Embryonic facial prominence (tissue), 1 donor: ENCODE measurements around the gene CARNS1.
A peak's percentile ranks its signal among the peaks of the same experiment; 100 is the strongest.

Experiments
- DNase-seq: peaks from one replicate; pipeline ENCODE4 v3.0.0-alpha.2; 2016; ENCODE audit errors: extremely low spot score

The CARNS1 gene

GRCh38 chr11:67441098-67441563, 25.7 kb downstream of the CARNS1 start:
- DNase-seq: no peak

GRCh38 chr11:67441731-67442351, 26.4 kb downstream of the CARNS1 start:
- no peak for DNase-seq

GRCh38 chr11:67442504-67443404, 27.3 kb downstream of the CARNS1 start:
- DNase-seq: no peak

- DNase-seq: no peak
Observed at GRCh38 chr11:67445515-67445914, 30.0 kb downstream of the CARNS1 start.

GRCh38 chr11:67448220-67448609, 32.7 kb downstream of the CARNS1 start:
- no peak for DNase-seq

- no peak for DNase-seq
Observed at GRCh38 chr11:67449116-67449844, 33.8 kb downstream of the CARNS1 start.

GRCh38 chr11:67450796-67451657, 35.5 kb downstream of the CARNS1 start:
- DNase-seq: no peak

GRCh38 chr11:67451658-67451976, 36.1 kb downstream of the CARNS1 start:
- no peak for DNase-seq

GRCh38 chr11:67452141-67452952, 36.9 kb downstream of the CARNS1 start, which contains the start of gene GPR152:
TSS of gene GPR152 (minus strand) at chr11:67452729. CDS start at chr11:67452724, 5 bp downstream.
- no peak for DNase-seq

- DNase-seq: no peak
Observed at GRCh38 chr11:67453816-67454732, 38.6 kb downstream of the CARNS1 start.

GRCh38 chr11:67455054-67455453, 39.6 kb downstream of the CARNS1 start, which contains the start of gene CABP4:
TSS of gene CABP4 (plus strand) at chr11:67455354. CDS start at chr11:67455424, 70 bp downstream.
- DNase-seq: no peak

GRCh38 chr11:67456068-67456705, 40.7 kb downstream of the CARNS1 start:
- DNase-seq: no peak

- no peak for DNase-seq
Observed at GRCh38 chr11:67457453-67457852, 42.0 kb downstream of the CARNS1 start.

GRCh38 chr11:67458266-67458665, 42.8 kb downstream of the CARNS1 start:
- DNase-seq: no peak

GRCh38 chr11:67463186-67463585, 47.7 kb downstream of the CARNS1 start:
- no peak for DNase-seq

- DNase-seq: no peak
Observed at GRCh38 chr11:67463680-67464410, 48.4 kb downstream of the CARNS1 start.

GRCh38 chr11:67464411-67465188, 49.1 kb downstream of the CARNS1 start:
- peak; percentile 59 for DNase-seq

- DNase-seq: no peak
Observed at GRCh38 chr11:67465189-67465510, 49.7 kb downstream of the CARNS1 start.
